OCI-LY1 (cell line): Measurements from ENCODE around the gene DCAF7.

Source experiments
- H2AFZ ChIP-seq: fragments of 200-600 bp; sonication (generic), shearing (Covaris generic); 2 replicates; pipeline ENCODE4 v1.6.0; 2014; ENCODE audit warnings: antibody characterized with exemption, mild to moderate bottlenecking, low read length
- H3F3A ChIP-seq: fragments of 200-600 bp; sonication (generic), shearing (Covaris generic); 2 replicates; pipeline ENCODE4 v1.6.0; 2014; ENCODE audit warnings: mild to moderate bottlenecking, antibody characterized with exemption, low read length, moderate library complexity; ENCODE audit not compliant: insufficient read depth
- H3K27ac ChIP-seq: fragments of 200-600 bp; sonication (generic); 2 replicates; pipeline ENCODE4 v1.5.1; 2014; ENCODE audit warnings: low read length, mixed run types, mild to moderate bottlenecking, low read depth; ENCODE audit not compliant: poor library complexity, severe bottlenecking
- H3K27me3 ChIP-seq: fragments of 200-600 bp; sonication (generic); 2 replicates; pipeline ENCODE4 v1.6.0; 2014; ENCODE audit warnings: antibody characterized with exemption, mild to moderate bottlenecking, low read length, moderate library complexity; ENCODE audit not compliant: insufficient read depth
- H3K36me3 ChIP-seq: fragments of 200-600 bp; sonication (generic); 2 replicates; pipeline ENCODE4 v1.6.1; 2014; ENCODE audit warnings: mild to moderate bottlenecking, antibody characterized with exemption, low read length, moderate library complexity, mixed read lengths; ENCODE audit not compliant: insufficient read depth
- H3K4me1 ChIP-seq: fragments of 200-600 bp; sonication (generic); 2 replicates; pipeline ENCODE4 v1.5.1; 2014; ENCODE audit warnings: mild to moderate bottlenecking, low read length, moderate library complexity; ENCODE audit not compliant: insufficient read depth, severe bottlenecking
- H3K4me2 ChIP-seq: fragments of 200-600 bp; sonication (generic), shearing (Covaris generic); 2 replicates; pipeline ENCODE4 v1.6.1; 2014; ENCODE audit warnings: low read length
- H3K4me3 ChIP-seq: fragments of 200-600 bp; sonication (generic); 2 replicates; pipeline ENCODE4 v1.5.1; 2014; ENCODE audit warnings: low read length, low read depth, mild to moderate bottlenecking, mixed read lengths; ENCODE audit not compliant: poor library complexity, severe bottlenecking
- H3K79me2 ChIP-seq: fragments of 200-600 bp; shearing (Covaris generic); 2 replicates; pipeline ENCODE4 v1.6.1; 2016; ENCODE audit warnings: mixed run types, low read length, mixed read lengths; ENCODE audit not compliant: insufficient read depth
- H3K9ac ChIP-seq: fragments of 200-600 bp; sonication (generic), shearing (Covaris generic); 2 replicates; pipeline ENCODE4 v1.6.1; 2014; ENCODE audit warnings: mild to moderate bottlenecking, low read length, mixed read lengths
- H3K9me2 ChIP-seq: fragments of 200-600 bp; sonication (generic), shearing (Covaris generic); 2 replicates; pipeline ENCODE4 v1.6.1; 2014; ENCODE audit warnings: low read depth, mild to moderate bottlenecking, low read length, mixed read lengths
- H3K9me3 ChIP-seq: fragments of 200-600 bp; shearing (Covaris generic); 2 replicates; pipeline ENCODE4 v1.6.1; 2014; ENCODE audit warnings: low read length, mixed read lengths
- H4K20me1 ChIP-seq: fragments of 200-600 bp; sonication (generic), shearing (Covaris generic); 2 replicates; pipeline ENCODE4 v1.6.0; 2016; ENCODE audit warnings: mild to moderate bottlenecking, low read length; ENCODE audit not compliant: insufficient read depth
- EZH2 ChIP-seq: fragments of 200-600 bp; sonication (generic), shearing (Covaris generic); IDR thresholded peaks from 2 replicates; pipeline ENCODE4 v1.8.0; 2017; ENCODE audit warnings: borderline replicate concordance, mixed run types, mild to moderate bottlenecking, antibody characterized with exemption, low read length, moderate library complexity, mixed read lengths
- TF ChIP-seq, protein P1 (sequence below): fragments of 200-600 bp; sonication (generic), shearing (Covaris generic); IDR thresholded peaks from 2 replicates; pipeline ENCODE4 v1.5.1; 2017; ENCODE audit warnings: mild to moderate bottlenecking, antibody characterized with exemption, low read length, moderate library complexity, mixed read lengths

DCAF7 gene

DNA sequence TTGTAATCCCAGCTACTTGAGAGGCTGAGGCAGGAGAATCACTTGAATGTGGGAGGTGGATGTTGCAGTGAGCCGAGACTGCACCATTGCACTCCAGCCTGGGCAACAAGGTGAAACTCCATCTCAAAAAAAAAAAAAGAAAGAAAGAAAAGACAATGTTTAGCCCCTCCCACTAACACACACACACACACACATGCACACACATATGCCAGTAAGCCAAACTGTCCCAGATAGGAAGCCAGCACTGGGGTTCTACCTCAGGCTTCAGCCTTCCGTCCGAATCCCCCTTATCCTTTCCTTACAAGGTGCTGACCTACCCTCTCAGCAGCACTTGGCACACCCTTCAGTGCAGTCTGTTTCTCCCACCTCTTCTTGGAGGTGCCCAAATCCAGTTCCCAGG lies 35.8 kb upstream of the DCAF7 start:
- H3K9ac ChIP-seq = no peak overlapping the region
- no peak overlapping the region for H3K4me2 ChIP-seq
- H3K27me3 ChIP-seq = peaks cover 4% of the 10 kb centered on the region; the same call in 1 of the 2 replicates
- H4K20me1 ChIP-seq = no peaks in the 10 kb centered on the region
- no peak for TF ChIP-seq EZH2
- TF ChIP-seq, protein P1, sequence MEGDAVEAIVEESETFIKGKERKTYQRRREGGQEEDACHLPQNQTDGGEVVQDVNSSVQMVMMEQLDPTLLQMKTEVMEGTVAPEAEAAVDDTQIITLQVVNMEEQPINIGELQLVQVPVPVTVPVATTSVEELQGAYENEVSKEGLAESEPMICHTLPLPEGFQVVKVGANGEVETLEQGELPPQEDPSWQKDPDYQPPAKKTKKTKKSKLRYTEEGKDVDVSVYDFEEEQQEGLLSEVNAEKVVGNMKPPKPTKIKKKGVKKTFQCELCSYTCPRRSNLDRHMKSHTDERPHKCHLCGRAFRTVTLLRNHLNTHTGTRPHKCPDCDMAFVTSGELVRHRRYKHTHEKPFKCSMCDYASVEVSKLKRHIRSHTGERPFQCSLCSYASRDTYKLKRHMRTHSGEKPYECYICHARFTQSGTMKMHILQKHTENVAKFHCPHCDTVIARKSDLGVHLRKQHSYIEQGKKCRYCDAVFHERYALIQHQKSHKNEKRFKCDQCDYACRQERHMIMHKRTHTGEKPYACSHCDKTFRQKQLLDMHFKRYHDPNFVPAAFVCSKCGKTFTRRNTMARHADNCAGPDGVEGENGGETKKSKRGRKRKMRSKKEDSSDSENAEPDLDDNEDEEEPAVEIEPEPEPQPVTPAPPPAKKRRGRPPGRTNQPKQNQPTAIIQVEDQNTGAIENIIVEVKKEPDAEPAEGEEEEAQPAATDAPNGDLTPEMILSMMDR = no peak
- H3F3A ChIP-seq = no peaks in the 10 kb centered on the region
- no peak overlapping the region for H3K4me3 ChIP-seq
- no peaks in the 10 kb centered on the region for H3K79me2 ChIP-seq
- no peaks in the 10 kb centered on the region for H3K4me1 ChIP-seq
- no peak overlapping the region for H3K27ac ChIP-seq
- H3K36me3 ChIP-seq = no peaks in the 10 kb centered on the region
- no peaks in the 10 kb centered on the region for H3K9me2 ChIP-seq
- no peaks in the 10 kb centered on the region for H3K9me3 ChIP-seq
- H2AFZ ChIP-seq = no peak overlapping the region

DNA sequence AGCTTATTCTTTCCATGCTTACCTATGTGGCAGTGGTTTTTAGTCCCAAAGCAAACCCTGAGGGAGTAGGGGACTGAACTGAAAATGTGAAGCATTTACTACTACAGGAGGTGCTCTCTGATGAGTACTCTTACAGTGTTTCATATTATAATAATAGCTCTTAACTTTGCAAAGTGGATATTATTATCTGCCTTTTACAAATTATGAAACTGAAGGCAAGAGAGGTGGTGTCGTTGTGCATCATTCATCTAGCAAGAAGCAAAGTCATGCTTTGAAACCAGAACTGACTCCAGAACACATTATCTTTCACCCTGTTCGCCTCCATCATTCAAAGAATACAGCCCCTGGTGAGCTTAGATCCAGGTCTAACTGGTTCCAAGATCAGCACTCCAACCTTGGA lies 35.3 kb upstream of the DCAF7 start:
- Histone ChIP-seq H3K4me1 (no peaks in the 10 kb centered on the region), H3K4me2 (no peak overlapping the region), H3K27me3 (peaks cover 4% of the 10 kb centered on the region; the same call in 1 of the 2 replicates), H3K9me2 (no peaks in the 10 kb centered on the region), H3K79me2 (no peaks in the 10 kb centered on the region), H3F3A (no peaks in the 10 kb centered on the region), H3K36me3 (no peaks in the 10 kb centered on the region), H3K4me3 (no peak overlapping the region), H3K27ac (no peak overlapping the region), H4K20me1 (no peaks in the 10 kb centered on the region), H3K9me3 (no peaks in the 10 kb centered on the region), H3K9ac (no peak overlapping the region), H2AFZ (no peak overlapping the region)
- TF ChIP-seq, protein P1 = no peak
- no peak for TF ChIP-seq EZH2

DNA sequence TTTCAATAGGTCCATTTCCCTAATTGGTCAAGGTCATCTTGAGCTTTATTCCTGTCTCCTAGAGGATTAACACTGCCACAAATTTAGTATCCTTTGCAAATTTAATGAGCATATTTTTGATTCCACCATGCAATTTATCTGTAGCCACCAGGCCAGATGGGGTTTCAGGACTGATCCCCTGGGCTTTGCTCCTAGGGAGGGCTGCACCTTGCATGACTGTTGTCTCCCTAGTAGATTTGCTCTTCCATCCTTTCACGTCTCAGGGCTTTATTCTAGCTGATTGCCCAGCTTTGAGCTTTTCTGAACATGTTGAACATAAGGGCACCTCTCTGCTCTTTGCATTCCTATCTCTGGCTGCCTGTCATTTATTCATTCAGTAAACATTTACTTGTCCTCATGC lies 34.9 kb upstream of the DCAF7 start:
- no peaks in the 10 kb centered on the region for H4K20me1 ChIP-seq
- H3K4me1 ChIP-seq = no peaks in the 10 kb centered on the region
- H3K9me2 ChIP-seq = no peaks in the 10 kb centered on the region
- no peak overlapping the region for H2AFZ ChIP-seq
- H3K36me3 ChIP-seq = no peaks in the 10 kb centered on the region
- H3K4me2 ChIP-seq = no peak overlapping the region
- no peaks in the 10 kb centered on the region for H3K79me2 ChIP-seq
- H3K4me3 ChIP-seq = no peak overlapping the region
- H3K27ac ChIP-seq = no peak overlapping the region
- no peaks in the 10 kb centered on the region for H3K9me3 ChIP-seq
- no peak overlapping the region for H3K9ac ChIP-seq
- H3F3A ChIP-seq = no peaks in the 10 kb centered on the region
- TF ChIP-seq, protein P1 = no peak
- TF ChIP-seq EZH2 = no peak
- peaks cover 4% of the 10 kb centered on the region; the same call in 1 of the 2 replicates for H3K27me3 ChIP-seq
